H1 (cell line): ENCODE measurements around the gene NIPAL4. TPM values are rescaled to one million over a fixed set of nuclear protein-coding genes. Genes with fewer than 3 reads are reported as not detected.

ENCODE experiments used
- CHD7 ChIP-seq: fragments of 300-600 bp; sonication (generic); IDR thresholded peaks from 2 replicates; pipeline ENCODE4 v1.7.1; 2012; ENCODE audit warnings: low read length, moderate library complexity, mild to moderate bottlenecking, inconsistent platforms; ENCODE audit not compliant: insufficient replicate concordance
- KDM1A ChIP-seq: fragments of 200-600, 300-600 bp; sonication (generic); IDR thresholded peaks from 2 replicates; pipeline ENCODE4 v1.7.1; 2016; ENCODE audit warnings: mild to moderate bottlenecking, low read length, borderline replicate concordance
- NRF1 ChIP-seq: IDR thresholded peaks from 2 replicates; pipeline ENCODE4 v1.6.1; 2011; ENCODE audit warnings: mild to moderate bottlenecking, low read depth, low read length, improper control_type of control experiment
- POLR2A ChIP-seq, 2 experiments: IDR thresholded peaks; 1 replicate in 1 of 2; 2 replicates in 1 of 2; pipeline ENCODE4 v1.6.1; 2011; ENCODE audit warnings: low read depth in 2 of 2, low read length in 2 of 2, mild to moderate bottlenecking in 2 of 2; ENCODE audit errors: control extremely low read depth in 1 of 2
- RNF2 ChIP-seq: fragments of 200-900, 300-1000 bp; sonication (generic); IDR thresholded peaks from 2 replicates; pipeline ENCODE4 v1.7.1; 2016; ENCODE audit warnings: borderline replicate concordance, low read depth, mild to moderate bottlenecking, antibody characterized with exemption, low read length; ENCODE audit not compliant: poor library complexity, severe bottlenecking; ENCODE audit errors: missing control alignments
- SIN3A ChIP-seq, 2 experiments: IDR thresholded peaks in 1 of 2; conservative IDR thresholded peaks in 1 of 2; 2 replicates each; pipeline ENCODE4 v1.6.1; 2011 to 2012; ENCODE audit warnings: low read length in 2 of 2, improper control_type of control experiment in 1 of 2, low read depth in 1 of 2, mild to moderate bottlenecking in 1 of 2
- polyA plus RNA-seq, 7 experiments: library from polyadenylated mRNA; depleted of rRNA in 3 of 7; stranded (reverse) in 5 of 7; unstranded in 2 of 7; fragments of >200 nt in 5 of 7; fragments of 200-250 nt in 2 of 7; gene quantifications; 1 replicate in 5 of 7; 2 replicates in 1 of 7; 4 replicates in 1 of 7; pipeline versions ENCODE4 v1.2.1 to v1.2.3, GENCODE V29; 2011 to 2013; ENCODE audit warnings: missing spikeins in 2 of 7, mixed read lengths in 2 of 7
- total RNA-seq: library from RNA; stranded (reverse); fragmentation: NEBNext Ultra II Directional; extraction: Animal tissue kit (Norgen Biotek cat#: 25700); gene quantifications from 2 replicates; pipeline ENCODE4 v1.2.1, GENCODE V29; 2021
- TF ChIP-seq, protein P1 (sequence below): IDR thresholded peaks from 2 replicates; pipeline ENCODE4 v1.6.1; 2011; ENCODE audit warnings: low read depth, mild to moderate bottlenecking, low read length; ENCODE audit not compliant: insufficient read depth
- TF ChIP-seq, protein P2 (sequence below): IDR thresholded peaks from 2 replicates; pipeline ENCODE4 v1.6.1; 2011; ENCODE audit warnings: low read length, improper control_type of control experiment

Gene NIPAL4
- total and polyA plus RNA-seq, 2 of the 8 experiments (the other 6 are each of a cell fraction or from before 2014, with no cell fraction given), result 0.09 to 0.20 TPM

- TF ChIP-seq CHD7, result no peak
- TF ChIP-seq, protein P1, sequence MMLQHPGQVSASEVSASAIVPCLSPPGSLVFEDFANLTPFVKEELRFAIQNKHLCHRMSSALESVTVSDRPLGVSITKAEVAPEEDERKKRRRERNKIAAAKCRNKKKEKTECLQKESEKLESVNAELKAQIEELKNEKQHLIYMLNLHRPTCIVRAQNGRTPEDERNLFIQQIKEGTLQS, result no peak
- no peak for TF ChIP-seq SIN3A (conservative IDR thresholded peaks at IDR 0.05 in 1 of 2, IDR thresholded peaks at IDR 0.05 in 1 of 2; ENCODE audit: low read depth in 1 of 2, low read length in 2 of 2)
- TF ChIP-seq POLR2A (IDR thresholded peaks at IDR 0.05; ENCODE audit: control extremely low read depth in 1 of 2, low read depth in 2 of 2, low read length in 2 of 2), result no peak
- TF ChIP-seq NRF1, result no peak
- no peak for TF ChIP-seq KDM1A
- no peak for TF ChIP-seq RNF2
- TF ChIP-seq, protein P2, sequence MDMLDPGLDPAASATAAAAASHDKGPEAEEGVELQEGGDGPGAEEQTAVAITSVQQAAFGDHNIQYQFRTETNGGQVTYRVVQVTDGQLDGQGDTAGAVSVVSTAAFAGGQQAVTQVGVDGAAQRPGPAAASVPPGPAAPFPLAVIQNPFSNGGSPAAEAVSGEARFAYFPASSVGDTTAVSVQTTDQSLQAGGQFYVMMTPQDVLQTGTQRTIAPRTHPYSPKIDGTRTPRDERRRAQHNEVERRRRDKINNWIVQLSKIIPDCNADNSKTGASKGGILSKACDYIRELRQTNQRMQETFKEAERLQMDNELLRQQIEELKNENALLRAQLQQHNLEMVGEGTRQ, result no peak
- TF ChIP-seq, all 59 proteins: peak for 0
These were observed 25.8 kb downstream of the NIPAL4 start (continued) for GRCh38 chr5:157485811-157486210.
